ENCODE results near the gene SLCO2A1.

- no peak for TF ChIP-seq CTCF (IDR thresholded peaks at IDR 0.05)
- TF ChIP-seq POLR2A (IDR thresholded peaks at IDR 0.05): no peak
Observed at GRCh38 chr3:133938770-133939462, 90.8 kb downstream of the SLCO2A1 start.

All from body of pancreas (tissue), 4 donors.